RCC 7860 (cell line): ENCODE data around the gene FHOD1.

Source experiments
- DNase-seq: peaks from one replicate; pipeline ENCODE4 v3.0.0-alpha.2; 2015; ENCODE audit warnings: low spot score
- FAIRE-seq: peaks from 2 replicates; lab custom pipeline; 2012; peaks lifted over from hg19 to GRCh38; lab: Jason Lieb, UNC

FHOD1 gene

DNA sequence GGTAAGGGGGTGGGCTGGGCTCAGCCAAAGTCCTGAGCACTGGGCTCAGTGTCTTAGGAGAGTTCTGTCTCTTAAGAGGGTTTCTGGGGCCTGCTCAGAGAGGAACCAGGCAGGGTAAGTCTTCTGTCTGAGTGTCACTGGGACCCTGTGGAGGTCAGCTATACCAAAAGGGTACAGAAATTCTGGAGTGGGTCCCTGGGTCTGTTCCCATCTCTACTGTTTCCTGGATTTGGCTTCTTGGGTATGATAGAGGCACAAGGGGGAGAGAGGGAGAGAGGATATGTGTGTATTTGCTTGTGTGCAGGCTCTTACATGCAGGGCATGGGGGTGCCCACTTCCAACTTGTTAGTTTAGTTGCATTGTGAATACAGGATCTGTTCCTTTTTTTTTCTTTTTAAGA is 53.7 kb downstream of the FHOD1 start:
- FAIRE-seq, result no peak
- no peak for DNase-seq

- DNase-seq (no peak), FAIRE-seq (no peak)
Observed at GRCh38 chr16:67192781-67193361, 54.4 kb downstream of the FHOD1 start.

DNA sequence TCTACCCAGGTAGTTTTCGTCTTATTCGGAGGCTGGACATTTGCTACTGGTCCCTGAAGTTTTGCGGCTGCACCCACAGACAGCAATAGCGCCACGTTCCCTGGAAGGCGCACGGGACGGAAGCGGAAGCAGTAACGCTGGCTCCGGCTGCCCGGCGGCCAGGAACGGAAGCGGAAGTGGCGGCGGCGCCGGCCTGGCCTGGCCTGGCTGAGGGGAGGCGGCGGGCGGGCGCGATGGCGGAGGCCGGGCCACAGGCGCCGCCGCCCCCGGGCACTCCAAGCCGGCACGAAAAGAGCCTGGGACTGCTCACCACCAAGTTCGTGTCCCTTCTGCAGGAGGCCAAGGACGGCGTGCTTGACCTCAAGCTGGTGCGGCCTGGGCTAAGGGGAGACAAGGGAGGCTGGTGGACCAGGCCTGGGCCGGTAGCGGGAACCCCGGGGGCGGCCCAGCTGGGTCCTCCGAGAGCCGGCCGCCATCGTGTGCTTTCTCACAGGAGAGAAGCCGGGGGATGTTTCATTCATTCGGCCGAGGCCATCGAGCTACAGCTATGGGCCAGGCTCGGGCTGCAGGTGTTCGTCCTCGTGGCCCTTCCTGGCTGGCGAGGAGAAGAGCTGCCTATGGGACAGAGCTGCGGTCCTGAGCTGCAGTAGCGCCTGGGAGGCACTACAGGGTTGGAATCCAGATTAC is 55.1 kb downstream of the FHOD1 start, which contains the start of gene E2F4:
Gene E2F4 (plus strand): TSS at position 161 of the 687 bp plus-strand sequence. CDS start 73 bp downstream, at position 234.
- peak; percentile 77 for DNase-seq
- peak; percentile 8 for FAIRE-seq

DNA sequence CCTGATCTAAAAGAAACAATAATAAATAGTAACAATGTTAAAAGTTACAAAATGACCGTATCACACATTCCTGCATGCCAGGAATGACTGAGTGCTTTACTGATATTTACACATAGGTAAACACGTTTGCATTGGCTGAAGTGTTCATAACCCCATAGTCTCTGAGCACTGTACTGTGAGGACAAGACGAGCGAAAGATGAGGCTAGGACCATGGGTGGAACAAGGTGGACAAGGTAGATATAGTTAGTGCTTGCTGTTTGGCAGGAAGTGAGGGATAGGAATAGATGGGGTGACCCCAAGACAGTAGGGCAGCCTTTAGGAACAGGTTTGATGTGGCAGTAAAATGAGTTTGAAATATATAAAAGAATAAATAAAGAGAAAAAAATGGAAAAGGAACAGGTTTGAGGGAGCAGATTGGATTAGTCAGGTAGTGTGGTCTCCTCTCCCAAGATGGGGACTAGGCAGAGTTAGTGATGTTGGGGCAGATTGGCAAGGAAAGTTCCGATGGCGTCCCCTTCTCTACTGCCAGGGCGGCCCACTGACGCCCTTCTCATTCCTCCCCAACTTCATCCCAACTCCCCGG is 55.8 kb downstream of the FHOD1 start:
- no peak for FAIRE-seq
- no peak for DNase-seq

- DNase-seq (no peak), FAIRE-seq (no peak)
Observed at GRCh38 chr16:67190448-67191399, 56.6 kb downstream of the FHOD1 start.

- FAIRE-seq (no peak), DNase-seq (no peak)
Observed at GRCh38 chr16:67190041-67190440, 57.2 kb downstream of the FHOD1 start, which contains the start of gene EXOC3L1. Gene EXOC3L1 (minus strand): TSS chr16:67190136. CDS start chr16:67189676, 460 bp downstream.

DNA sequence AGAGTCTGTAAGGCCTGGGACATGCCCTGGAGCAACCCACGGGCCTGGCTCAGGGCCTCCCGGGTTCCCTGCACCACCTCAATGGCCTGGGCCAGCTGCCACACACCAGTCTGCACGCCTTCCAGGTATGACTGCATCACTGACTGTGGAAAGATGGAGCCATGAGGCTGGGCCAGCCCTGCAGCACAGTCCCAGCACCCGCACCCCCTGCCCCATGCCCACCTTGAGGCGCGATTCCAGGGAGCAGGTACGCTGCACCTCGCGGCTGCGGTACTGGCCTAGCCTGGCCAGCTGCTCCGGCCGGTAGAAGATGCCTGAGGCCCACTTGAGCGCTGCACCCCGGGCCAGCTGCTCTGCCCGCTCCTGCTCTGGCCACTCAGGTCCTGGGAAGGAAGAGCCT is 58.5 kb downstream of the FHOD1 start:
- FAIRE-seq, result no peak
- DNase-seq, result no peak

- DNase-seq, result no peak
- FAIRE-seq, result no peak
Observed at GRCh38 chr16:67188323-67188722, 59.0 kb downstream of the FHOD1 start.

DNA sequence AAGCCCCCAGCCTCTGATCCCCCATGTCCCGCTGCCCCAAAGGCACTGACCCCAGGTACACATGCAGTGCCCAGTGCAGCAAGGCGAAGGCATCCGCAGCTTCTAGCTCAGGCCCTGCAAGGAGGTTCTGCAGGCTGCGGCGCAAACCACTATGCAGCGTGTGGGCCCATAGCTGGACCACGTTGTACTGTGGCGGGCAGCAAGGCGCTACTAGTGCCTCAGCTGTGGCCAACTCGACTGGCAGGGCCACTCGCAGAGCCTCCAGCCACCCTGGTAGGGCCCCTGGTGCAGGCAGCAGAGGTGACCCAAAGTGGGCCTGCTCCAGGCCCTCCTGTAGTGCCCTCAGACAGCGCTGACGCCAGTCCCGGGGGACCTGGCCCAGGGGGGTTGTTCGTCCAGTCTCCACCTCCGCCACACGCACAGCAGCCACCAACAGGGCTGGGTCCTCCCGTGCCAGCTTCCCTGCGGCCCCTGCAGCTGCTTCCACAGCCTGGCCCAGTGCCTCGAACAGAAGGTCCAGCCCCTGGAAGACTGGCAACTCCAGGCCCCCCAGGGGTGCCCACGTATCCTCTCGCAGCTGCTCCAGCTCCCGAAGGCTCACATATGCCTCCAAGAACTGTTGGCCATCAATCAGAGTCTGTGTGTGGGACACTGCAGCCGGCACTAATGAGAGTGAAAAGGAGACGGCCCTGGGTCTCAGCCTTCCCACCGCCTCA is 59.9 kb downstream of the FHOD1 start:
- FAIRE-seq, result no peak
- DNase-seq, result no peak

DNA sequence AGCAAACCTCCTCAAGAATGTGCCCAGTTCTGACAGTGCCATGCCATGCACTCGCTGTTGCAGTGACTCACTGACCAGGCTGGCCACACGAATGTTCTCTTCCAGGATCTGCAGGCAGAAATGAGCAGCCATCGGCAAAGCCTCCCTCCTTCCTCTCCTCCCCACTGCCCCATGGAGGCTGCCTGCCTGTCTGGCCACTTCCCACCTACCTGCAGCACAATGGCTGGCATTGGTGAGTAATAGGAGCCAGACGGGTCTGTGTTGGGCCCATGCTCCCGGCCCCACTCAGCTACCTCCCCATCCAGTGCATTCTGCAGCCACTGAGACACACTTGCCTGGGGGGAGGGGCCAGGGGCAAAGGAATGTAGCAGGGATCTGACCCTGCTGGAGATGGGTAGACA is 60.7 kb downstream of the FHOD1 start:
- DNase-seq, result peak; percentile 92
- FAIRE-seq, result peak; percentile 78

GRCh38 chr16:67185651-67186134 is 61.6 kb downstream of the FHOD1 start:
- FAIRE-seq (no peak), DNase-seq (no peak)

DNA sequence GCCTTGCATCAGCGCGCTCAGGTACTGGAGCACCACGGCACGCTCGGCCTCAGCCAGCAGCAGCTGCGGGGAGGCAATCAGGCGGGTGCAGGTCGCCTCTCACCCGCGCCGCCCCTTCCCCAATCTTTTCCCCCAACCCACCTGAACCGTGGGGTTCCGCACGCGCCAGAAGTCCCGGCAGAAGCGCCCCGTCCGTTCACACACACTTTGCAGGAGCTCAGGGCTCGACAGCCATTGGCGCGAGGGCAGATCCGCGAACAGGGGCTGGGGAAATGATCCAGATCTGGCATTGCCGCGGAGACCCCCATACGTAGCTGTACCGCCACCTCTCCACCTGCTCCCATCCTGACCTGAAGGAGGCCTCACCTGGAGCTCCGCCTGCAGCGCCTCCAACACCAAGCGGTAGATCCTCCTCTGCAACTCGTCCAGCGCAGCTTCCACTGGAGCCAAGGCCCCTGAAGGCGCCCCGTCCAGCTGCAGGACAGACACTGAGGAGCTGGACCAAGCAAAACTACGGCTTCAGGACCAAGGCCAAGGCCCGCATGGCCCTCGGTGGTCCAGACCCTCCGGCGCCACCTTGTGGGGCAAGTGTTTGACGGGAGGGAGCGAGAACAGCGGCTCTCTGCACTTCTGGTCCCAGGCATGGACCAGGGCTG is 62.2 kb downstream of the FHOD1 start:
- peak; percentile 76 for DNase-seq
- no peak for FAIRE-seq

DNA sequence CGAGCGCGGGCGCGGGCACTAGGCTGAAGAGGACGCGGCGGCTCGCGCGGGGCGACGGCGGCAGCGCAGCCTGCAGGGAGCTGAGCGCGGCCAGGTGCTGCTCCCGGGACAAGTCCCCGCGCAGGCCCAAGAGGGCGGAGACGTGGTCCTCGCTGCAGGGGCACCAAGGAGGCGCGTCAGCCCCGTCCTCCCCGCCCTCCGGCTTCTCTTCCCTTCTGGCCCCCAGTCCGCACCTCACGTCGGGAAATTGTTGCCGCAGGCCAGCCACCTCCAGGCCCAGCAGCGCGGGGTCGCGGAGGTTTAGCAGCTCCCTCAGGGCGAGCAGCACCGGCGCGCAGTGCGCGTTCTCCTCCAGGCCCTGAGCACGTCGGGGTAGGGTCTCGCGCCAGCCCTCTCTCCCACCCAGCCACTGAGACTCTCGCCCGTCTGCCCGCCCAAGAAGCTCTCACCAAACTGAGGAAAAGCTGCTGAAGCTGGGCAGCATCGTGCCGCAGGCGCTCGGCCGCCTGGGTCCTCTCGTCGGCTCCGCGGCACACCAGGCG is 62.8 kb downstream of the FHOD1 start:
- FAIRE-seq, result no peak
- no peak for DNase-seq

GRCh38 chr16:67183627-67184452 is 63.4 kb downstream of the FHOD1 start, which contains the start of gene MATCAP1:
Gene MATCAP1 (minus strand): TSS chr16:67183963. CDS start chr16:67180610, 3,353 bp downstream.
- DNase-seq, result peak; percentile 93
- FAIRE-seq, result peak; percentile 90

- FAIRE-seq (no peak), DNase-seq (no peak)
Observed at GRCh38 chr16:67183284-67183626, 64.0 kb downstream of the FHOD1 start.

DNA sequence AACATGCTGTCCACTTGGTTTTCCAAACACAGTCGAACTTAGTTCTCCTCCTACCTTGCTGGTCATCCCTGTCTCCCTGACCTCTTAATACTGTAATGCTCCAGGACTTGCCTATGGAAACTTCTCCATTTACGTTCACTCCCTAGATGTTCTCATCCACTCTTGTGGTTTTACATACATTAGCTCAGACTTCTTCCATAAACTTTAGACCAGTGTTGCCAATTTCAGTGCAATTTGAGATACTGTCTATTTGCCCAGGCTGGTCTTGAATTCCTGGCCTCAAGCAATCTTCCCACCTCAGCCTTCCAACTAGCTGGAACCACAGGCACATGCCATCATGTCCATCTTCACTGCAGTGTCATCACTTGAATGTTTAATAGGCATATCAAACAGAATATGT is 65.0 kb downstream of the FHOD1 start:
- DNase-seq (no peak), FAIRE-seq (no peak)

DNA sequence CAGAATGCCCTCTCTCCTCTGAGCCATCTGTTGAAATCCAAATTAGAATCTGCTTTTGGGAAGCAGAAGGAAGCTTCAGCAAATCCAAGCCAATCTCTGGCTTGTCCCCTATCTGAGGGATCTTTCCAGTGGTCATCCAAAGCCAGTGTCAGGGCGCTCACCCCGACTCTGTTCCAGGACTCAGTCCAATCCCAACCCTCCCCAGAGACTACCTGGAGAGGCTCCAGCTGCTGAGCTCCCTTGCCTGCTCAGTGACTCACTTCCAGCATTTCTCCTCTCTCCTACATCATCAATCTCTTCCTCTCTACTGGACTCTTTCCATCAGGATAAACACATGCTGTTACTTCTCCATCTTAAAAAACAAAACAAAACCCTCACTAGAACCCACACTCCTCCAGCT is 65.9 kb downstream of the FHOD1 start:
- no peak for FAIRE-seq
- DNase-seq, result no peak

- FAIRE-seq (no peak), DNase-seq (no peak)
Observed at GRCh38 chr16:67180166-67180565, 67.1 kb downstream of the FHOD1 start.
